SK-N-SH (cell line): ENCODE measurements around the gene TRPM7. TPM values are rescaled to one million over a fixed set of nuclear protein-coding genes. Genes with fewer than 3 reads are reported as not detected.

Experiments used
- CTCF ChIA-PET: fragments of 300-600, 350-600 bp; formaldehyde crosslinking; extraction: SDS; loops from one replicate; lab custom pipeline; 2021; lab: Yijun Ruan, JAX
- POLR2A ChIA-PET: fragments of 350-600 bp; sonication (Branson Sonifier 250); formaldehyde crosslinking; extraction: SDS; loops from one replicate; lab custom pipeline; 2020; ENCODE audit warnings: antibody characterized with exemption, inconsistent platforms; lab: Yijun Ruan, JAX
- DNase-seq: peaks from one replicate; pipeline ENCODE4 v3.0.0; 2012
- H2AFZ ChIP-seq: fragments of 200-600 bp; sonication (generic); 2 replicates; pipeline ENCODE4 v1.8.1; 2016; ENCODE audit warnings: antibody characterized with exemption, mild to moderate bottlenecking, low read depth
- H3F3A ChIP-seq: fragments of 200-600 bp; sonication (generic); replicated peaks from 2 replicates; pipeline ENCODE3; 2016; ENCODE audit warnings: antibody characterized with exemption, mild to moderate bottlenecking; ENCODE audit not compliant: insufficient read depth
- H3K27ac ChIP-seq, 2 experiments: fragments of 200-500 bp in 1 of 2; fragments of 200-600 bp in 1 of 2; sonication (Bioruptor generic) in 1 of 2; sonication (generic), shearing (Covaris generic) in 1 of 2; 2 replicates each; pipeline versions ENCODE4 v1.5.1 to v1.6.1; 2014 to 2016; ENCODE audit warnings: low read depth in 2 of 2, inconsistent platforms in 1 of 2, low read length in 1 of 2, mild to moderate bottlenecking in 1 of 2, mixed read lengths in 1 of 2
- H3K27me3 ChIP-seq: fragments of 200-600 bp; sonication (generic), shearing (Covaris generic); 2 replicates; pipeline ENCODE4 v1.6.1; 2016; ENCODE audit warnings: mixed run types; ENCODE audit not compliant: insufficient read depth
- H3K36me3 ChIP-seq, 2 experiments: fragments of 200-500 bp in 1 of 2; fragments of 200-600 bp in 1 of 2; sonication (Bioruptor generic) in 1 of 2; sonication (generic) in 1 of 2; replicated peaks in 1 of 2; 2 replicates each; pipeline versions ENCODE3 to v1.5.1; 2014 to 2016; ENCODE audit warnings: low read length in 1 of 2, mild to moderate bottlenecking in 1 of 2; ENCODE audit not compliant: insufficient read depth in 2 of 2, control insufficient read depth in 1 of 2
- H3K4me1 ChIP-seq, 2 experiments: fragments of 200-500 bp in 1 of 2; fragments of 200-600 bp in 1 of 2; sonication (Bioruptor generic) in 1 of 2; sonication (generic), shearing (Covaris generic) in 1 of 2; 2 replicates each; pipeline versions ENCODE4 v1.5.1 to v1.6.1; 2014 to 2016; ENCODE audit warnings: low read depth in 1 of 2, low read length in 1 of 2, mixed run types in 1 of 2; ENCODE audit not compliant: insufficient read depth in 2 of 2, control insufficient read depth in 1 of 2
- H3K4me2 ChIP-seq: fragments of 200-600 bp; sonication (generic), shearing (Covaris generic); 2 replicates; pipeline ENCODE4 v1.6.1; 2017; ENCODE audit warnings: mixed run types
- H3K4me3 ChIP-seq, 2 experiments: fragments of 200-500 bp in 1 of 2; fragments of 200-600 bp in 1 of 2; sonication (Bioruptor generic) in 1 of 2; sonication (generic), shearing (Covaris generic) in 1 of 2; 2 replicates each; pipeline versions ENCODE4 v1.5.1 to v1.8.1; 2014 to 2016; ENCODE audit warnings: low read depth in 2 of 2, inconsistent platforms in 1 of 2, low read length in 1 of 2, mild to moderate bottlenecking in 1 of 2, mixed read lengths in 1 of 2, moderate library complexity in 1 of 2
- H3K79me2 ChIP-seq: fragments of 200-600 bp; sonication (generic); 2 replicates; pipeline ENCODE4 v1.8.1; 2017; ENCODE audit warnings: mild to moderate bottlenecking; ENCODE audit not compliant: insufficient read depth
- H3K9ac ChIP-seq: fragments of 200-600 bp; sonication (generic); 2 replicates; pipeline ENCODE4 v1.6.1; 2017; ENCODE audit warnings: mixed run types
- H3K9me2 ChIP-seq: fragments of 200-600 bp; sonication (generic); 2 replicates; pipeline ENCODE4 v1.6.1; 2017; ENCODE audit warnings: mixed run types
- H3K9me3 ChIP-seq: fragments of 200-600 bp; sonication (generic); 2 replicates; pipeline ENCODE4 v1.6.1; 2017; ENCODE audit warnings: mixed run types, mild to moderate bottlenecking, moderate library complexity
- H4K20me1 ChIP-seq: fragments of 200-600 bp; sonication (generic); 2 replicates; pipeline ENCODE4 v1.6.1; 2017; ENCODE audit warnings: mild to moderate bottlenecking, mixed run types; ENCODE audit not compliant: insufficient read depth
- FOXJ3 ChIP-seq: sonication (generic); formaldehyde crosslinking; IDR thresholded peaks from 2 replicates; pipeline ENCODE4 v1.5.1; 2020; ENCODE audit warnings: mild to moderate bottlenecking, missing genetic modification reagents
- FOXM1 ChIP-seq: IDR thresholded peaks from 2 replicates; pipeline ENCODE4 v1.4.0; 2012; ENCODE audit warnings: low read depth, mild to moderate bottlenecking
- GABPA ChIP-seq: IDR thresholded peaks from 2 replicates; pipeline ENCODE4 v1.4.0; 2012; ENCODE audit warnings: low read depth, mild to moderate bottlenecking
- RFX5 ChIP-seq: IDR thresholded peaks from 2 replicates; pipeline ENCODE4 v1.6.1; 2012; ENCODE audit warnings: mild to moderate bottlenecking, improper control_type of control experiment, low read length
- RXRA ChIP-seq: IDR thresholded peaks from 2 replicates; pipeline ENCODE4 v1.4.0; 2012; ENCODE audit warnings: low read depth, mild to moderate bottlenecking, borderline replicate concordance
- SIN3A ChIP-seq: IDR thresholded peaks from 2 replicates; pipeline ENCODE4 v1.6.1; 2012; ENCODE audit warnings: low read depth, mild to moderate bottlenecking, low read length, moderate library complexity, borderline replicate concordance
- TEAD4 ChIP-seq: IDR thresholded peaks from 2 replicates; pipeline ENCODE4 v1.4.0; 2012; ENCODE audit warnings: mild to moderate bottlenecking, borderline replicate concordance; ENCODE audit not compliant: insufficient read depth
- YY1 ChIP-seq: IDR thresholded peaks from 2 replicates; pipeline ENCODE4 v1.4.0; 2012; ENCODE audit warnings: low read depth, mild to moderate bottlenecking
- WGBS: methylation state at CpG from one replicate; pipeline ENCODE4 v1.1.6; 2017; ENCODE audit warnings: low lambda C conversion rate; 5-methylcytosine and 5-hydroxymethylcytosine counted together
- polyA plus RNA-seq, 3 experiments: library from polyadenylated mRNA; depleted of rRNA; stranded (reverse); fragments of >200 nt; gene quantifications; 2 replicates each; pipeline ENCODE4 v1.2.3, GENCODE V29; 2012
- TF ChIP-seq, protein P1 (sequence below): IDR thresholded peaks from 2 replicates; pipeline ENCODE4 v1.6.1; 2012; ENCODE audit warnings: mild to moderate bottlenecking, low read depth, low read length, moderate library complexity
- TF ChIP-seq, protein P2 (sequence below): IDR thresholded peaks from 2 replicates; pipeline ENCODE4 v1.4.0; 2012; ENCODE audit warnings: low read depth, borderline replicate concordance

The TRPM7 gene
- polyA plus RNA-seq, 1 of the 3 experiments (the other 2 are of a cell fraction) = 5.1 TPM

DNA sequence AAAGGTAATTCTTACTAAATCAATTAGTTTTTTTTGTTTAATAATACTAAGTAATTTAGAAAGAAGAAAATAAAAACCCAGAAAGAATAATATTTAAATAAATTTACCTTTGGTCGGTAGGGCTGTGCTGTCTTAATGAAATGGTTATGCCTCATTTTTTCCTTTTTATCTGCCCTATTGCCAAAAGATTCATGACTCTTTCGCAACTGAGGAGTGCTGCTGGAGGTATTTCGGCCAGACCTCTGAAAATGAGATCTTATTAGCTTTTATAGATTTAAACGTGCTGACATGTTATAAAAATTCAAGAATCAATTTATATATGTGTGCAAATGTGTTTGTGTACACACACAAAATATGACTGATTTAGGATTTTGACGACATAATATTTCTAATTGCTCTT is 73.0 kb downstream of the TRPM7 start:
- no peak for DNase-seq
- WGBS = 94% methylated on average over 5 of the region's 5 CpGs
- H3K4me1 ChIP-seq = no peaks in the 10 kb centered on the region

DNA sequence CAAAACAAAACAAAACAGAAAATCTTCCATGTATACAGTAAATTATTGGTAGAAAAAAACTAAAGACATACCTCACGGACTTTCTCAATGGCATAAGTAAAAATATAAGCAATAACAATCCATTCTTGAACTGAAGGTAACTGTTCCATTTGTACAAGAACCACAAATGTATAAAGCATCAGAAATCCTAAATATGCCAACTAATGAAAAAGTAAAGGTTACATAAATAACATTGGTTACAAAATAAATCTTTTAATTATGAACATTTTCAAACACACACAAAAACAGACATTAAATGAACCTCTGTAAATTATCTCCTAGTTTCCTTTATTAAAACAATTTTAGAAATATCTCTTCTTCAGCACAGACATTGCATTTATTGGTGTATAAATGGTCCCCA is 79.5 kb downstream of the TRPM7 start:
- CTCF ChIA-PET = no interaction called here
- peaks cover 66 to 81% of the 10 kb centered on the region in 2 experiments for H3K36me3 ChIP-seq
- TF ChIP-seq YY1 (no peak), TEAD4 (no peak), RFX5 (no peak), FOXM1 (no peak), RXRA (no peak), GABPA (no peak)
- TF ChIP-seq, protein P1, sequence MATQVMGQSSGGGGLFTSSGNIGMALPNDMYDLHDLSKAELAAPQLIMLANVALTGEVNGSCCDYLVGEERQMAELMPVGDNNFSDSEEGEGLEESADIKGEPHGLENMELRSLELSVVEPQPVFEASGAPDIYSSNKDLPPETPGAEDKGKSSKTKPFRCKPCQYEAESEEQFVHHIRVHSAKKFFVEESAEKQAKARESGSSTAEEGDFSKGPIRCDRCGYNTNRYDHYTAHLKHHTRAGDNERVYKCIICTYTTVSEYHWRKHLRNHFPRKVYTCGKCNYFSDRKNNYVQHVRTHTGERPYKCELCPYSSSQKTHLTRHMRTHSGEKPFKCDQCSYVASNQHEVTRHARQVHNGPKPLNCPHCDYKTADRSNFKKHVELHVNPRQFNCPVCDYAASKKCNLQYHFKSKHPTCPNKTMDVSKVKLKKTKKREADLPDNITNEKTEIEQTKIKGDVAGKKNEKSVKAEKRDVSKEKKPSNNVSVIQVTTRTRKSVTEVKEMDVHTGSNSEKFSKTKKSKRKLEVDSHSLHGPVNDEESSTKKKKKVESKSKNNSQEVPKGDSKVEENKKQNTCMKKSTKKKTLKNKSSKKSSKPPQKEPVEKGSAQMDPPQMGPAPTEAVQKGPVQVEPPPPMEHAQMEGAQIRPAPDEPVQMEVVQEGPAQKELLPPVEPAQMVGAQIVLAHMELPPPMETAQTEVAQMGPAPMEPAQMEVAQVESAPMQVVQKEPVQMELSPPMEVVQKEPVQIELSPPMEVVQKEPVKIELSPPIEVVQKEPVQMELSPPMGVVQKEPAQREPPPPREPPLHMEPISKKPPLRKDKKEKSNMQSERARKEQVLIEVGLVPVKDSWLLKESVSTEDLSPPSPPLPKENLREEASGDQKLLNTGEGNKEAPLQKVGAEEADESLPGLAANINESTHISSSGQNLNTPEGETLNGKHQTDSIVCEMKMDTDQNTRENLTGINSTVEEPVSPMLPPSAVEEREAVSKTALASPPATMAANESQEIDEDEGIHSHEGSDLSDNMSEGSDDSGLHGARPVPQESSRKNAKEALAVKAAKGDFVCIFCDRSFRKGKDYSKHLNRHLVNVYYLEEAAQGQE = no peak
- TF ChIP-seq, protein P2, sequence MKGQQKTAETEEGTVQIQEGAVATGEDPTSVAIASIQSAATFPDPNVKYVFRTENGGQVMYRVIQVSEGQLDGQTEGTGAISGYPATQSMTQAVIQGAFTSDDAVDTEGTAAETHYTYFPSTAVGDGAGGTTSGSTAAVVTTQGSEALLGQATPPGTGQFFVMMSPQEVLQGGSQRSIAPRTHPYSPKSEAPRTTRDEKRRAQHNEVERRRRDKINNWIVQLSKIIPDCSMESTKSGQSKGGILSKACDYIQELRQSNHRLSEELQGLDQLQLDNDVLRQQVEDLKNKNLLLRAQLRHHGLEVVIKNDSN = no peak
- POLR2A ChIA-PET = no interaction called here
- H3K9me2 ChIP-seq = no peaks in the 10 kb centered on the region
- no peaks in the 10 kb centered on the region for H3K4me1 ChIP-seq
- WGBS = 93% methylated on average over 1 of the region's 1 CpG
- H3K4me3 ChIP-seq = no peak overlapping the region
- no peaks in the 10 kb centered on the region for H3K9me3 ChIP-seq
- DNase-seq = no peak
- H3F3A ChIP-seq = no peaks in the 10 kb centered on the region
- no peak overlapping the region for H2AFZ ChIP-seq
- H3K27me3 ChIP-seq = no peaks in the 10 kb centered on the region
- H3K79me2 ChIP-seq = no peaks in the 10 kb centered on the region; the same call in 1 of the 2 replicates
- no peak overlapping the region for H3K4me2 ChIP-seq
- no peak overlapping the region for H3K9ac ChIP-seq
- H4K20me1 ChIP-seq = no peaks in the 10 kb centered on the region
- H3K27ac ChIP-seq = no peak overlapping the region

More for the DNA sequence above, 73.0 kb downstream of the TRPM7 start:
- Histone ChIP-seq H3K9me3 (no peaks in the 10 kb centered on the region), H3K9ac (no peak overlapping the region), H3K27me3 (no peaks in the 10 kb centered on the region), H2AFZ (no peak overlapping the region), H3K79me2 (no peaks in the 10 kb centered on the region; the same call in 1 of the 2 replicates), H4K20me1 (no peaks in the 10 kb centered on the region), H3F3A (no peaks in the 10 kb centered on the region), H3K36me3 (peaks cover 49 to 57% of the 10 kb centered on the region in 2 experiments), H3K4me3 (no peak overlapping the region), H3K27ac (no peak overlapping the region), H3K9me2 (no peaks in the 10 kb centered on the region), H3K4me2 (no peak overlapping the region)
- POLR2A ChIA-PET = no interaction called here
- TF ChIP-seq FOXJ3 (no peak), SIN3A (no peak)
- CTCF ChIA-PET = no interaction called here
